Measurements from ENCODE around the gene PTPMT1.
"Not testable (repeated sequence)": the region's sequence is repeated elsewhere in the genome, so short reads cannot be mapped to it uniquely, and the experiment has no call there.

Gene PTPMT1

GRCh38 chr11:47550288-47551047 is 14.9 kb upstream of the PTPMT1 start:
- DNase-seq, result no peak

GRCh38 chr11:47551086-47551485 is 14.3 kb upstream of the PTPMT1 start:
- no peak for DNase-seq

- peak; percentile 39 for DNase-seq
These were observed 13.3 kb upstream of the PTPMT1 start for GRCh38 chr11:47552056-47552565.

- peak; percentile 93 for DNase-seq
These were observed 12.6 kb upstream of the PTPMT1 start, which contains the start of gene CELF1 for GRCh38 chr11:47552566-47553405. CELF1 (minus strand) TSS chr11:47553132; CDS start chr11:47499523, 53,609 bp downstream.

GRCh38 chr11:47553406-47553743 is 12.0 kb upstream of the PTPMT1 start:
- no peak for DNase-seq

- not testable (repeated sequence) for DNase-seq
These were observed 8.4 kb upstream of the PTPMT1 start for GRCh38 chr11:47557004-47557403.

- DNase-seq, result no peak
These were observed 6.7 kb upstream of the PTPMT1 start for GRCh38 chr11:47558695-47559094.

- no peak for DNase-seq
These were observed 5.0 kb upstream of the PTPMT1 start for GRCh38 chr11:47560426-47560825.

- DNase-seq, result not testable (repeated sequence)
These were observed 3.0 kb upstream of the PTPMT1 start for GRCh38 chr11:47562393-47562792.

- not testable (repeated sequence) for DNase-seq
These were observed 1.0 kb upstream of the PTPMT1 start for GRCh38 chr11:47564366-47564765.

GRCh38 chr11:47564933-47565339 is 463 bp upstream of the PTPMT1 start:
- DNase-seq, result no peak

- no peak for DNase-seq
These were observed 825 bp downstream of the PTPMT1 start for GRCh38 chr11:47566149-47566698.

GRCh38 chr11:47569646-47570045 is 4.2 kb downstream of the PTPMT1 start:
- DNase-seq, result no peak

GRCh38 chr11:47570651-47571356 is 5.4 kb downstream of the PTPMT1 start:
- no peak for DNase-seq

GRCh38 chr11:47571357-47571729 is 5.9 kb downstream of the PTPMT1 start:
- no peak for DNase-seq

- no peak for DNase-seq
These were observed 6.5 kb downstream of the PTPMT1 start for GRCh38 chr11:47571895-47572294.

- no peak for DNase-seq
These were observed 7.4 kb downstream of the PTPMT1 start for GRCh38 chr11:47572715-47573255.

- DNase-seq, result no peak
These were observed 7.9 kb downstream of the PTPMT1 start for GRCh38 chr11:47573321-47573720.

- DNase-seq, result no peak
These were observed 12.2 kb downstream of the PTPMT1 start for GRCh38 chr11:47577460-47578041.

GRCh38 chr11:47578524-47579494 is 13.4 kb downstream of the PTPMT1 start, which contains the start of the genes KBTBD4 and NDUFS3:
KBTBD4 (minus strand) TSS chr11:47578970; CDS start chr11:47578951, 19 bp downstream.
NDUFS3 (plus strand) TSS chr11:47579074; CDS start chr11:47579092, 18 bp downstream.
- DNase-seq, result peak; percentile 89

GRCh38 chr11:47583844-47584243 is 18.4 kb downstream of the PTPMT1 start:
- DNase-seq, result no peak

Measured in NCI-H1105 treated with DMSO at 0.1 percent for 48 hours (cell line).